DOHH2 (cell line): ENCODE results near the gene BICDL1.
A peak's percentile ranks its signal among the peaks of the same experiment; 100 is the strongest.

Experiments used
- H3F3A ChIP-seq: fragments of 200-600 bp; sonication (generic), shearing (Covaris generic); 2 replicates; pipeline ENCODE4 v1.6.0; 2016; ENCODE audit warnings: antibody characterized with exemption, mild to moderate bottlenecking; ENCODE audit not compliant: control insufficient read depth, insufficient read depth
- H3K27ac ChIP-seq: fragments of 200-600 bp; sonication (generic); 2 replicates; pipeline ENCODE4 v1.5.1; 2014; ENCODE audit warnings: low read depth, mild to moderate bottlenecking, low read length, moderate library complexity
- H3K27me3 ChIP-seq: fragments of 200-600 bp; sonication (generic); 2 replicates; pipeline ENCODE4 v1.6.1; 2014; ENCODE audit warnings: mild to moderate bottlenecking, low read length, mixed read lengths; ENCODE audit not compliant: control insufficient read depth
- H3K36me3 ChIP-seq: fragments of 200-600 bp; sonication (generic); 2 replicates; pipeline ENCODE4 v1.6.1; 2014; ENCODE audit warnings: mild to moderate bottlenecking, low read length, moderate library complexity, mixed read lengths; ENCODE audit not compliant: control insufficient read depth
- H3K4me1 ChIP-seq: fragments of 200-600 bp; sonication (generic); 2 replicates; pipeline ENCODE4 v1.6.1; 2014; ENCODE audit warnings: mild to moderate bottlenecking, low read length, mixed read lengths; ENCODE audit not compliant: control insufficient read depth
- H3K4me2 ChIP-seq: fragments of 200-600 bp; sonication (generic); 2 replicates; pipeline ENCODE4 v1.6.0; 2014; ENCODE audit warnings: mild to moderate bottlenecking, low read length, moderate library complexity
- H3K4me3 ChIP-seq: fragments of 200-600 bp; sonication (generic); 2 replicates; pipeline ENCODE4 v1.5.1; 2014; ENCODE audit warnings: mild to moderate bottlenecking, low read length, mixed read lengths
- H3K79me2 ChIP-seq: fragments of 200-600 bp; sonication (generic); 2 replicates; pipeline ENCODE4 v1.6.1; 2014; ENCODE audit warnings: mild to moderate bottlenecking, low read length, mixed read lengths; ENCODE audit not compliant: control insufficient read depth
- H3K9me2 ChIP-seq: fragments of 200-600 bp; sonication (generic); replicated peaks from 2 replicates; pipeline ENCODE4 v1.6.1; 2014; ENCODE audit warnings: mild to moderate bottlenecking, low read length, mixed read lengths; ENCODE audit not compliant: control insufficient read depth
- H3K9me3 ChIP-seq: fragments of 200-600 bp; sonication (generic); 2 replicates; pipeline ENCODE4 v1.6.1; 2014; ENCODE audit warnings: antibody characterized with exemption, low read length, mixed read lengths; ENCODE audit not compliant: control insufficient read depth, insufficient read depth
- H4K20me1 ChIP-seq: fragments of 200-600 bp; sonication (generic); 2 replicates; pipeline ENCODE4 v1.6.0; 2014; ENCODE audit warnings: low read depth, mild to moderate bottlenecking, antibody characterized with exemption, low read length, moderate library complexity; ENCODE audit not compliant: control insufficient read depth, insufficient read depth
- CTCF ChIP-seq: fragments of 200-600 bp; sonication (generic); IDR thresholded peaks from one replicate; pipeline ENCODE4 v1.5.1; 2014; ENCODE audit warnings: antibody characterized with exemption, mild to moderate bottlenecking, low read depth, low read length; ENCODE audit not compliant: poor library complexity, severe bottlenecking
- EZH2phosphoT487 ChIP-seq: fragments of 200-600 bp; sonication (generic); IDR thresholded peaks from 2 replicates; pipeline ENCODE4 v1.6.1; 2017; ENCODE audit warnings: borderline replicate concordance, mild to moderate bottlenecking, antibody characterized with exemption, low read length, moderate library complexity, mixed read lengths

The BICDL1 gene

GRCh38 chr12:120116792-120117651, 128.0 kb downstream of the BICDL1 start:
- H3K27me3 ChIP-seq: no peaks in the 10 kb centered on the region
- peaks cover 70% of the 10 kb centered on the region for H3K79me2 ChIP-seq
- no peaks in the 10 kb centered on the region for H3K9me2 ChIP-seq
- no peaks in the 10 kb centered on the region for H3K9me3 ChIP-seq
- TF ChIP-seq CTCF (no peak), EZH2phosphoT487 (no peak)
- H3F3A ChIP-seq: peaks cover 12% of the 10 kb centered on the region
- H3K4me3 ChIP-seq: peak overlapping the region; percentile 96
- peaks cover 25% of the 10 kb centered on the region; the same call in 1 of the 2 replicates for H4K20me1 ChIP-seq
- H3K27ac ChIP-seq: peak overlapping the region; percentile 77
- peaks cover 68% of the 10 kb centered on the region for H3K4me1 ChIP-seq
- H3K4me2 ChIP-seq: peak overlapping the region; percentile 85
- peaks cover 57% of the 10 kb centered on the region for H3K36me3 ChIP-seq

- Histone ChIP-seq H3K4me2 (peak overlapping the region; percentile 85), H3K27ac (peak overlapping the region; percentile 77), H3K36me3 (peaks cover 57% of the 10 kb centered on the region), H3F3A (peaks cover 12% of the 10 kb centered on the region), H3K9me2 (no peaks in the 10 kb centered on the region), H3K4me1 (peaks cover 64% of the 10 kb centered on the region), H3K4me3 (peak overlapping the region; percentile 96), H3K9me3 (no peaks in the 10 kb centered on the region), H4K20me1 (peaks cover 25% of the 10 kb centered on the region; the same call in 1 of the 2 replicates), H3K79me2 (peaks cover 61% of the 10 kb centered on the region), H3K27me3 (no peaks in the 10 kb centered on the region)
- no peak for TF ChIP-seq EZH2phosphoT487
- no peak for TF ChIP-seq CTCF
Measured at GRCh38 chr12:120117961-120118320, 128.9 kb downstream of the BICDL1 start.

- Histone ChIP-seq H3K4me2 (peak overlapping the region; percentile 85), H3K4me3 (peak overlapping the region; percentile 96), H3K36me3 (peaks cover 54% of the 10 kb centered on the region), H3K27me3 (no peaks in the 10 kb centered on the region), H3K79me2 (peaks cover 55% of the 10 kb centered on the region), H3K27ac (peak overlapping the region; percentile 77), H3K9me3 (no peaks in the 10 kb centered on the region), H4K20me1 (peaks cover 25% of the 10 kb centered on the region; the same call in 1 of the 2 replicates), H3F3A (peaks cover 12% of the 10 kb centered on the region), H3K9me2 (no peaks in the 10 kb centered on the region), H3K4me1 (peaks cover 64% of the 10 kb centered on the region)
- TF ChIP-seq CTCF (no peak), EZH2phosphoT487 (no peak)
Measured at GRCh38 chr12:120118321-120119061, 129.5 kb downstream of the BICDL1 start.
